Stimulated activated CD4-positive, alpha-beta T cell treated with anti-CD3 and anti-CD28 coated beads, Interleukin-15, amount 100 ng/mL, for 1 hour (primary cell): ENCODE data around the gene BMAL1.
A peak's percentile ranks its signal among the peaks of the same experiment; 100 is the strongest.
"Not testable (repeated sequence)": the region's sequence is repeated elsewhere in the genome, so short reads cannot be mapped to it uniquely, and the experiment has no call there.

Source experiments
- DNase-seq, 2 donors: peaks; one replicate each; pipeline ENCODE4 v3.0.0-alpha.2; 2020; ENCODE audit warnings: low read depth in 1 of 2, low spot score in 1 of 2

Gene BMAL1

DNA sequence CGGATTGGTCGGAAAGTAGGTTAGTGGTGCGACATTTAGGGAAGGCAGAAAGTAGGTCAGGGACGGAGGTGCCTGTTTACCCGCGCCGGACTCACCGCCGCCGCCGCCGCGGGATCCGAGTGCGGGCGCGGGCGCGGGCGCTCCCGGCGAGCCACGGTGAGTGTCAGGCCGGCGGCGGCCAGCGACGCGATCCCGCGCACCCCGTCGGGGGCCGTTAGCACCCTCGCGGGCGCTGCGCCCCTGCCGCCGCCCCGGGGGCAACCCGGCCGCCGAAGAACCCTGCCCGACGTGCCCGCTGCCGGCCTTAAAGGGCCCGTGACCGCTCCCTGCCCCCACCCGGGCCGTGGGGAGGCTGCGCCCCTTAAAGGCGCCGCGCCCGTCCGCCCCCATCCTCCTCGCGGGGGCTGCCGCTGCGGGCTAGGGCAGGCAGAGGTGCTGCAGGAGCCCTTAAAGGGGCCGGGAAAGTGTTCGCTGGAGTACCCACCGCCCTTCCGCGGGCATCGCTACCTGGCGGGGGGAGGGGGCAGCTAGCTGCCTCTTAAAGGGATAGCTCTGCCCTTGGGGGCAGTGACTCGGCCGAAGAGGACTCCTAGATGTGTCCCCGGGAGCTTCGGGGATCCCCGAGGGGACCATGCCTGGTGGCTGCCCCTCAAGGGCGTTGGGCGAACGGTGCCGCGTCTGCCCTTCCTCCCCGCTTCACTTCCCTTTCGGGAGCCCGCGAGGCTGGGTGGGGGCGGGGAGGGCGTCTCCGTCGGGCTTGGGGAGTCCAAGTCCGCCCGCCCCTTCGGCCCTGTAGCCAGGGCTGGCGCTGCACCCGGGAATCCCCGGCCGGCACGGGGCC is at the start of gene BMAL1:
Gene BMAL1, plus strand, starts transcription at position 23 of the 841 bp plus-strand sequence. CDS start 76,519 bp downstream, outside the sequence.
- peak; percentile 24 to 31 for DNase-seq

DNA sequence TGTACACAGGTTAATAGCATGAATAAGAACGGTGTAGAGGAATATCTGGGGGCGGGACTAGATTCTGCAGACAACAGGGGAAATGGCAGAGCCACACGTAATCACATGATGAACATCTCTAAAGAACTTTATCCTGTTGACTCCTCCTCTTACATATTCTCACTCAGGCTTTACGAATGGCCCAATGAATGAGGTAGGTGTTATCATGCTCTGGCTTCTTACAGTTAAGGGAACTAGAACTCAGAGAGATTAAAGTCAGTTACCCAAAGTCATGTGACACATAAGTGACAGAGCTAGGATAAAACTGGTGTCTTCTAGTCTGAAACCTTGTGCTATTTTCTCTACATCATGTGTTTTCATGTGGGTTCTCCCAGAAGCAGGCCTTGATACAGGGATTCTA is 49.0 kb upstream of the BMAL1 start:
- no peak for DNase-seq

DNA sequence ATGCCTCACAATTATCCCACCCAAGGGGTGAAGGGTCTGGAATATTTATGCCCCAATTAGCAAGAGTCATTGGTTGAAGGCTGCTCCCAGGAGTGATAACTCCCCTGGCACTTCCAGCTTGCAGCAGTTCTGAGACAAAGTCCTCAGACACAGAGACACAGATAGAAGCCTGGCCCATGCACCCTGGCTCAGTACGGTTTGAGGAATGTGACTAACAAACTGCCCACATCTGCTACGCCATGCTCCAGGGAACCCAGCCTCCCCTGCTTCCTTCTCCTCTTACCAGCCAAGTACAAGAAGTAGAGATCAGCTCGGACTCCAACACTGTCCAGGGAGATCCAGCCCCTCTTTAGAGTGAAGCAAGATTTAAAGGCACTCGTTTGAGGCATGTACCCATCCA is 48.5 kb upstream of the BMAL1 start:
- no peak for DNase-seq

DNA sequence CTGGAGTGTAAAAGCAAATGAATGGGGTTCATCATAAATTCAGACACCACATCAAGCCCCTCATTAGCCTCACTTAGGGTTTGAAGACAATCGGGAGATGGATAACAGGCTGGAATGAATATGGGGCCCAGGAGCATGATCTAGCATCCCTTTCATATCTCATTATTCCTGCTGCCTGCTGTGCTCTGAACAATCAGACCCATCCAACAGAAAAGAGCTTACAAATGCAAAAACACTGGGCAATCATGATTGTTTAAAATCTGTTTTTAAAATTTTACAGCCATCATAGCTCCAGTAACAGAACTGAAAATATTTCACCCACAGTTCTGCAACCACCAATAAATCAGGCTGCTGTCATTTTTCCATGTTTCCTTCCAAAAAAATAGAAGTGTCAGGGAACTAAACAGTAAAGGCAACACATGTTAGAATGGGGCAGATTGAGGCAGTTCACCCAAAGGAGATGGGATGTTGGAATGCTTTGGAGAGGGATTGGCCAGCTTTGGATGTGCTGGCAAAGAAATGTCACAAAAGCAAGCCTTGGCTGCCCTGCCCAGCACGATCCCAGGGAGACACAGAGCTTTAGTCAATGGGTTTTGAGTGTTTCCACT is 47.8 kb upstream of the BMAL1 start:
- DNase-seq, result no peak

DNA sequence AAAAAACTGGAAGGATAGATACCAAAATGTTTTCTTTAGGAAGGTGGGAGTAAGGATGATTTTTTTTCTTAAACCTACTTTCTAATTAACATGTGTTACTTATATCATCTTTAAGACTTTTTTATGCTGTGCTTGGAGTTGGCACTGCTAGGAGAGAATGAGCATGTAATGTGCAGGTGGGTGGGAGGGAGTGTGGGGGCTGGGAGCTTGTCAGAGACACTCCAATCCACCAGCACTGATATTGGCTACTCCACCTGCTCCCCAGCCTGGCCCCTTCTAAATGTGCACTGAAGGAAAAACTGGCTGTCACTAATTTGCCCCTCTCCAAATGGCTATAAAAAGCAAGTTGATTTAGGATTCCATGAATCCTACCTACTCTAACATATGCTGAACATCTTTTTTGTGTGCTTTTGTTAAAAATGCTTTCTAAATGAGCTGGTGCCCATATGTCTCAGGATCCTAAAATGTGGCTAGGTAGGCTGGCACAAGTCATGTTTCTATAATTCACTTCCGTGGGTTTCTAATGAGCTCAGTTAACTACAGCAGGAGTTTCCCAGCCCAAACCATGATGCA is 44.3 kb upstream of the BMAL1 start:
- no peak for DNase-seq

DNA sequence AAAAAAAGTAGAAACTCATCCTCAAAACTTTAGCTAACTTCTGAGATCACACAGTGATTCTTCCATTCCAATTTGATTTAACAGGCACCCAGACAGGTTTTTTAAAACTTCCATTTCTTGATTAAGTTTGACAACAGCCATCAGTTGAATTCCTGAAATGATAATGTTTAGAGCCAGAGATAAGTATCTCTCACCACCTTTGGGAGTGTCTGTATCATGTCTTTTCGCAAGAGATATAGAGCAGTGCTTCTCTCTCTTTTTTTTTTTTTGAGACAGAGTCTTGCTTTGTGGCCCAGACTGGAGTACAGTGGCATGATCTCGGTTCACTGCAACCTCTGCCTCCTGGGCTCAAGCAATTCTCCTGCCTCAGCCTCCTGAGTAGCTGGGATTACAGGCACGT is 41.7 kb upstream of the BMAL1 start:
- DNase-seq, result no peak

DNA sequence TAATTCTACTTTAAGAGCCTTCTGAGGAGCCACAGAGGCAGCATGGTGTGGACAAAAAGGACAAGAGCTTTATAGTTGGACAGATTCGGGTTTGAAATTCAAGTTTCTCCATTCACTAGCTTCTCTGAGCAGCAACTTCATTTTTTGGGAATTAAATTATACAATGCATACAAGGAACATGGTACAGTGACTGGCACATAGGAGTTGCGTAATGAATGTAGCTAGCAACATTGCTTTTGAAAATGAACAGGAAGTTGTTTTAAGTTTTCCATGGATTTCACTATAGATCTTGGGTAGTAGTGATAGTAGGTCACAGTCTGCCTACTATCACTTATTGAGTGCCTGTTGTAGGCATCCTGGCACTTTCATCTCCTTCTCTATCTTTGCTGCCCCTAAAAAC is 41.0 kb upstream of the BMAL1 start:
- no peak for DNase-seq

DNA sequence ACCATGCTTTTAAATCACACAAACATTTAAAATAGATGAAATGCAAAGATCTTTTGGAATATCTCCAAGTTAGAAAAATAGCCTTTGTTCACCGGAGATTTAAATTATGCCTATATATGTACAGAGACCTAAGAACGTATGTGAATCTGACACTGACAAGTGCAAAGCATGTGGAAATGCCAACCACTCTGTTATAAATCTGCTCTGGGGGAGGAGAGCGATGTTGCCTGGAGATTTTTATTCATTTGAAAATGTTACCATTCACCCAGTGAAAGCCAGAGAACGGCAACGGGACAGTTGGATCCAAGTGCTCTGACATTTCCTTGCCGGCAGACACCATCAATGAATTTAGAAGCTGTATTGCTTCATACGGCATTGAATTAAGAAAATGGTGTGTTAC is 39.8 kb upstream of the BMAL1 start:
- no peak for DNase-seq

DNA sequence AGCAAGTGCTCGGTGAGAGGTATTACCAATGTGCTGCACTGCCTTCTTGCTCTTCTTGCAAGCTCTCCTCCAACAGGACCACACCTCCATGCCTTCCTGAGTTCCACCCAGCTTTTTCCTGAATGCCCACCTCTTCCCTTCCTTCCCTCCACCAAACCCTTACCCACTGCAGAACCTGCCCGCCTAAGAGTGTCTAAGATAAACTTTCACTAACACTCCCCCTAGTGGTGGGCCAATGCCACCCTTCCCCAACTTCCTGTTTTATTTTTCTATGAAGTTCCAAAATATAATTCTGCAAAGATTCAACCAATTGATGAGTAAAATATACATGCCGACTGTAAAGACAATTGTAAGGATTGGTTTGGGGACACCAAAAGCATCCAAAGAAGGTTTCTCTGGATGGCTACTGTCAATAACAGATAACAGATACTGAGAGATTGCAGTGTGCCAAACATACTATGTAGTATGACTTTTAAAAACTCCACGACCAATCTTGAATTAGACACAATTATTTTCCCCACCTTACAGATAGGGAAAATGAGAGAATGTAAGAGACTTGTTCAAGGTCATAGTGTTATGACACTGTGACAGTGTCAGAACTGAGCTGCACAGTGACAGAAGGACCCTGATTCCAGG is 38.6 kb upstream of the BMAL1 start:
- DNase-seq, result peak; percentile 4 to 26

DNA sequence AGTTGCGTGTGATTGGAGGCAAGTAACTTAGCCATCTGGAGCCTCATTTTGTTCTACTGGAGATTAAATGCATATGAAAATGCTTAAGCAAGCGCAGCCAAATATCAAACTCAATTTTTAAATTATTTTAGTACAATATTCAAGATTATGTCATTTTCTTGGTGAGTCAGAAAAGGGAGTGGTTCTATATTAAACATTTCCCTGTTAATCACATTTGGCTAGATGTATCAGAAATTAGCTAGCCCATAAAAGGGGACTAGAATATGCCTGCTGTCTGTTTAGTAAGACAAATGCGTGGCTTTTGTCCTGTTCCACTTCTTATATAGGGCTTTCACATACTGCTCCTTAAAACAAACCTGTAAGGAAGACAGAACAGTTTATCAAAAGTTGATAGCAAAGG is 35.0 kb upstream of the BMAL1 start:
- no peak for DNase-seq

DNA sequence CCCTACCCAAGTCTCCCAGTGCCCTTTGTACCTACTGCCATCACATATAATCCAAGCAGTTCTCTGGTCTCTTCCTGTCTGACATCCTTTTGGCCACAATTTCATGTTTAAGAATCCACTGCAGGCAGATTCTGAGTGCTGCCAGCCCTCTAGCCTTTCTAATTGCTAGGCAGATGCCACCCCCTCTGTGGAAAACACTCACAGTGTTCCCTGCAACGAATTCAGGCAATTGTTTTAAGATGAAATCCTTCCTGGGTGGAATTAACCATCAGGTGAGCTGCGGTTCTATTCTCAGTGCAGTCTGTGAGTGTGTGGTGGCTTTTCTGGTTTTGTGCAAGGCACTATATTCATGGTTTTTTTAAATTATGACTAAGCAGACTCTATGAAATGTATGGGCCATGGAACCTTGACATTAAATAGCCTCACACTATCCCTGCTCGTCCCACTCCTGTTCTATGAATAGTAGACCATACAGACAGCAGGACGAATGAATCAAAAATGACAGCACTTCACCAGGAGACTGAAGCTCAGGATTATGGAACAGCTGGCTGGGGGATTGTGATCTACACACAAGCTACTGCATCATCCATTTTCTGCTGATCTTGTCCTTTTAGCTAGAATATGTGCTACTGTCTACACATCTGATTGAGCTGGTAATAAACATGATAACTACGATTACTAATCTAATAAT is 29.8 kb upstream of the BMAL1 start:
- DNase-seq, result no peak

DNA sequence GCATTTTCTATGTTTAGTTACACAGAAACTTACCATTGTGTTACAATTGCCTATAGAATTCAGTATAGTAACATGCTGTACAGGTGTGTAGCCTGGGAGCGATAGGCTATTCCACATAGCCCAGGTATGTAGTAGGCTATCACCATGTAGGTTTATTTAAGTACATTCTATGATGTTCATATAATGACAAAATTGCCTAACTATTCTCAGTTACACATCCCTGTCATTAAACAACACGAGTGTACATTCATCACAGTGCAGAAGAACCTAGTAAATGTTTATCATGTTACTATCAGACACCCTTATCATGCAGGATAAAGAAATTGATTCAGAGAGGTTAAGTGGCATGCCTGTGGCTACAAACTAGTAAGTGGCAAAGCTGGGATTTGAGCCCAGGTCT is 28.4 kb upstream of the BMAL1 start:
- DNase-seq, result no peak

DNA sequence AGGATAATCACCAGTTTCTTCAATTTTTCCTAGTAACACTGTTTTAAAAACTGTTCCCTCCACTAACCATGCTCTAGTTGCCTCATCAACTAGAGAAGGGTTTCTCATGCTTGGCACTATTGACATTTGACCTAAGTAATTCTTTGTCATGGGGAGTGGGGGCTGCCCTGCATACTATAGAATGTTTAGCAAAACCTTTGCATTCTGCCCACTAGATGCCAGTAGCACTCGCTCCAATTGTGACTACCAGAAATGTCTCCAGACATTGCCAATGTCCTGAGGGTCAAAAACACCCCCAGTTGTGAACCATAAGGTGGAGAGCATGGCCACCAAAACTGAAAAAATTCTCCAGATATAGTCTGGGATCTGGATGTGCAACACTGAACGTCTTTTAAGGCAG is 27.6 kb upstream of the BMAL1 start:
- DNase-seq, result no peak

DNA sequence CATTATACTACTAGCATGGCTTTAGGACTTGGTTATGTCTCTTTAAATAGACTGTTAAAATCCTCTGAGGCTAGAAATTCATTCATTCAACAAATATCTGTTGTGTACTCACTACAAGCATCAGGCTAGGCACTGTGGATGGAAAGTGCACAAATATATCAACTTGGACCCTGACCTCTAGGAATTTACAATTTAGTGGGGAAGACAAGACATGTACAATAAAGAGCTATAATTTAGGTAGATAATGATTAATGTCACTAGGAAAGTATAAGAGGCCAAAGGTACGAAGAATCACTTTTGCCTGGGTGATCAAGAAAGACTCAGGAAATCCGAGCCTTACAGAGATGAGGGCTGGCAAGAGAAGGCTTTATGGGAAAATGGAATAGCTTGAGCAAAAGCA is 25.6 kb upstream of the BMAL1 start:
- DNase-seq, result no peak

DNA sequence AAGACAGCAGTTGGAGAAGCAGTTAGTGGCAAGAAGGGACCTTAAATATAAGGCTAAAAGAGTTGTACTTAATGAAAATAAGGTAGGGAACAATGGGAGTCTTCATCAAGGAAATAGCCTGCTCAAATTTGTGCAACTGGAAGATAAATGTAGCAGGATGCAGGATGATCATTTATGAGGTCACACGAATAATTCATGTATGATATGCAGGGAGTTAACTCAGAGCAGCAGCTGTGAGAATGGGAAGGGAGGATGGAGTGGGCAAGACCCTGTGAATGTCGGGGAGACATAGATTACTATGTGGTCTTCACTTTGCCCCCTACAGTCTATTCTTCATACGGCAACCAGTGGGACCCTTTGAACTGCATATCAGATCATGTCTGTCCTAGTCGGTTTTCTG is 25.2 kb upstream of the BMAL1 start:
- no peak for DNase-seq

DNA sequence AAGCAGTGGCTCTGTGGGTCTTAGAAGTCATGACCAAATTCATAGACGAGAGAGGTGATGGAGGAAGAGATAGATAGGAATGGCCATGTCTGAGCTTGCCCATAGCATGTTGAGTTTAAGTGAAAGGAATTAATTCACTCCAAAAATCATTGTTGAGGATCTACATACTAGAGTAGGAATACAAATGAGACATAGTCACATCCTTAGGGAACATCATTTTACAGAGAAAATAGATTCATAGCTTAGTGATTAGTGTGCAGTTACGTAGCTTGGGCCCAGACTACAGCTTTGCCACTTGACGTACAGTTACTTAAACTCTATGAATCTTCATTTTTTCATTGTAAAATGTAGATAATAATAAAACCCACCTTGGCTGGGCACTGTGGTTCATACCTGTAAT is 21.4 kb upstream of the BMAL1 start:
- DNase-seq, result no peak

DNA sequence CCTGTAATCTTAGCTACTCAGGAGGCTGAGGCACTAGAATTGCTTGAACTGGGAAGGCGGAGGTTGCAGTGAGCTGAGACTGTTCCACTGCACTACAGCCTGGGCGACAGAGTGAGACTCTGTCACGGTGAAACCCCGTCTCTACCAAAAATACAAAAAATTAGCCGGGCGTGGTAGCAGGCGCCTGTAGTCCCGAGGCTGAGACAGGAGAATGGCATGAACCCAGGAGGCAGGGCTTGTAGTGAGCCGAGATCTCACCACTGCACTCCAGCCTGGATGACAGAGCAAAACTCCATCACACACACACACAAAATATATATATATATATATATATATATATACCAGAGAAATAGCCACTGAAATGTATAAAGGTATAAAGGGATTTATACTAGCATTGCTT is 19.5 kb upstream of the BMAL1 start:
- DNase-seq, result not testable (repeated sequence)

DNA sequence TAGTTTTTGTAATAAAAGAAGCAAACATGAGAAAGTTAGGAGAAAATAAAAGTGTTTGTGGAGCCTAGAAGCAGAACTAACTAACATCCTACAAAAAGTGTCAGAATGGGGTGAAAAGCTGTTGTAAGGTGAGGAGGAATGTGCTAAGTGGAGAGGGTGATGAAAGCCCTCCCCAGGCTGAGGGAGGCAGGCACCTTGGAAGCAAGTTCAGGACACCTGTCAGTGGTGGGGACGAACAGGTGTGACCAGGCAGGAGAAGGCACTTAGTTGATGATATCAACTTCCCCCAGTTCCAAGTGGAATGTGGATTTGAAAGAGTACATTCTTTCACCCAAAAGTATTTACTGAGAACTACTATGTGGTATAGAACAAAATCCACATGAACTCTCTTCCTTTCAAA is 18.7 kb upstream of the BMAL1 start:
- DNase-seq, result no peak

DNA sequence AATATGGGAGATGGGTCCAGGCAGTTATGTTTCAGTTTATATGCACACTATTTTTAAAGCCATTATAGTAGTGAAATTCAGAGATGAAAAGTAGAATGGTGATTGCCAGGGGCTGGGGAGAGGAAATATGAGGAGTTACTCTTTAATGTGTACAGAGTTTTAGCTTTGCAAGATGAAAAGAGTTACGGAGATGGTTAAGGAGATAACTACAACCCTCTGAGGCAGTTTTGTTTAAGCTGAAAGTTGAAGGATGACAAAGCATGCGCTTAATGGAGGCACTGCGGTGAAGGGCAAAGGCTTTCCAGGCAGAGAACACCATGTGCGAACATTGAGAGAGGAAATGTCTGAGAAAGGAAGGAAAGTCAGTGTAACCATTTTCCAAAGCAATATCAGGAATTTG is 18.2 kb upstream of the BMAL1 start:
- DNase-seq, result no peak

DNA sequence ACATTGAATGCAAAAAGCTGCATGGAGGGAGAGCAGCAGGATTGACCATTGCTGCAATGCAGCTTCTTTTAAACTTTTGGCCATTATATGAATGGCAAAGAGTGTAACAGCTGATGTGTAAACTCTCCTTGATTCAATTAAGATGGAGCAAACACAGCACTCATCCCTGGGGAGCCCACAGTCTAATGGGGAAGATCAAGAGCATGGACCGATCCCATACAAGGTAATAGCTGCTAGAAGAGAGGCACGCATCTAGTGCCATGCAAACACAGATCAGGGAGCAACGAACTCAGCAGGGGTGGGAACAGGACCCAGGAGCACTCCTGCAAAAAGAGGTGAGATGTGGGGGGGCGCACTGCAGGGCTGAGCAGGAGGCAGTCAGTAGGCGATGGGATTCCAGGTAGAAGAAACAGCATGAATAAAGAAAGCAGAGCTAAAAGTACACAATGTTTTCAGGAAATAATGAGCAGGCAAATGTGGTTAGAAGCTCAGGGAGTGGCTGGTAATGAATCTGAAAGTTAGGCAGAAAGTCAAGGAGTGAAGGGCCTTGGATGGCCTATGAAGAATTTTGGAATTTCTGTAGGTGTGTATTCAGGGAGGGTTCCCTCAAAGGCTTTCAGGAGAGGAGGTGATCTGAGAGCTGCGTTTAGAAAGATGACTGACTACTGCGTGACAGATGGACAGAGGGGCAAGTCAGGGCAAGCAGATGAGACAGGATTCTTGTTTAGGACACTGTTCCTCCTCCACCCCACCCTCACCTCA is 17.2 kb upstream of the BMAL1 start:
- no peak for DNase-seq
